HUES6 (cell line): ENCODE measurements around the gene MUC3A.

Experiments used
- H3K27ac ChIP-seq: 2 replicates; pipeline ENCODE4 v1.7.0; 2013; ENCODE audit warnings: low read depth, mild to moderate bottlenecking, low read length, inconsistent platforms
- H3K27me3 ChIP-seq: 2 replicates; pipeline ENCODE4 v1.6.1; 2013; ENCODE audit warnings: low read length; ENCODE audit not compliant: control insufficient read depth, insufficient read depth
- H3K36me3 ChIP-seq: 2 replicates; pipeline ENCODE4 v1.6.1; 2013; ENCODE audit warnings: low read length; ENCODE audit not compliant: control insufficient read depth, insufficient read depth
- H3K4me1 ChIP-seq: 2 replicates; pipeline ENCODE4 v1.6.1; 2013; ENCODE audit warnings: low read length; ENCODE audit not compliant: control insufficient read depth, insufficient read depth
- H3K4me3 ChIP-seq: 2 replicates; pipeline ENCODE4 v1.5.1; 2013; ENCODE audit warnings: low read depth, low read length
- H3K9ac ChIP-seq: one replicate; pipeline ENCODE4 v1.6.1; 2013; ENCODE audit warnings: mild to moderate bottlenecking, low read length
- H3K9me3 ChIP-seq: 2 replicates; pipeline ENCODE4 v1.6.1; 2013; ENCODE audit warnings: low read depth, low read length; ENCODE audit not compliant: control insufficient read depth, insufficient read depth

Gene MUC3A

DNA sequence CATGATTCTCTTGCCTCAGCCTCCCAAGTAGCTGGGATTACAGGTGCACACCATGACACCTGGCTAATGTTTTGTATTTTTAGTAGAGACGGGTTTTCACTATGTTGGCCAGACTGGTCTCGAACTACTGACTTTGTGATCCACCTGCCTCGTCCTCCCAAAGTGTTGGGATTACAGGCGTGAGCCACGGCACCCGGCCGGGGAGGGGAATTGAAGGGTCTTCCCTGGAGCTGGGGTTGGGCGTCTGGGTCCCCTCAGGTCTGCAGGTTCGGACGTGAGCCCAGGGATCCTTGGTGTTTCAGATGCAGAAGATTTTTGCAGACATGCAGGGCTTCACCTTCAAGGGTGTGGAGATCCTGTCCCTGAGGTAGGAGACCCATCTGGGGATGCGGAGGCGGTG is 14.1 kb downstream of the MUC3A start:
- Histone ChIP-seq H3K27me3 (peaks cover 66% of the 10 kb centered on the region), H3K36me3 (peaks cover 5% of the 10 kb centered on the region; the same call in 1 of the 2 replicates), H3K4me3 (no peak overlapping the region), H3K9me3 (no peaks in the 10 kb centered on the region), H3K27ac (no peak overlapping the region), H3K4me1 (peaks cover 32% of the 10 kb centered on the region), H3K9ac (no peak overlapping the region)

DNA sequence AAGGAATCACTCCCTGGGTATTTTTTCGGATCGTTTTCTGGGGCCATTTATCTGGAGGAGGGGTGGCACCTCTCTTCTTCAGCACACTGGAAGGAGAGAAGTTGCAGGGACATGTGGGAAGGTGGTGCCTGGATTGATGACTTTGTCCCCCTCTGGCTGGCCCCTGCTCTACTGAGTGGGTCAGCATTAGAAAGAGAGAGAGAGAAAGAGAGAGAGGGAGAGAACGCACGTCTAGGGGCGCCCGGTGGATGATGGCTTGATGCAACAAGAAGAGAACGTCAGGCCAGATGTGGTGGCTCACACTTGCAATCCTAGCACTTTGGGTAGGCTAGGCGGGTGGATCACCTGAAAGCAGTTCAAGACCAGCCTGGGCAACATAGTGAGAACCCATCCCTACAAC is 14.5 kb downstream of the MUC3A start:
- peaks cover 32% of the 10 kb centered on the region for H3K4me1 ChIP-seq

DNA sequence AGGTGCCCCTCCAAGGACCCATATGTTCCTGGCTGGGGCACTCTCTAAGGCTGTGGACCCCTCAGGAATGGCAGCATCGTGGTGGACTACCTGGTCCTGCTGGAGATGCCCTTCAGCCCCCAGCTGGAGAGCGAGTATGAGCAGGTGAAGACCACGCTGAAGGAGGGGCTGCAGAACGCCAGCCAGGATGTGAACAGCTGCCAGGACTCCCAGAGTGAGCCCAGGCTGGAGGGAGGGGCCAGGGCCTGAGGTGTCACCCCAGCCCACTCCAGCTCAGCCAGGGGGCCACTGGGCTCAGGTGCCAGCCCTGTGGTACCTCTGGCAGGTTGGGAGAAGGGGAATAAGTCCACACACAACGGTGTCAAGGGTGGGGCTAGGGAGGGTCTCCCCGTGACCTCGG is 15.3 kb downstream of the MUC3A start:
- H3K36me3 ChIP-seq = no peaks in the 10 kb centered on the region
- no peak overlapping the region for H3K4me3 ChIP-seq
- peaks cover 66% of the 10 kb centered on the region for H3K27me3 ChIP-seq
- H3K4me1 ChIP-seq = peaks cover 32% of the 10 kb centered on the region
- H3K9me3 ChIP-seq = no peaks in the 10 kb centered on the region
- no peak overlapping the region for H3K9ac ChIP-seq
- H3K27ac ChIP-seq = no peak overlapping the region

More for the DNA sequence above, 14.5 kb downstream of the MUC3A start:
- Histone ChIP-seq H3K27ac (no peak overlapping the region), H3K36me3 (no peaks in the 10 kb centered on the region), H3K9me3 (no peaks in the 10 kb centered on the region), H3K4me3 (no peak overlapping the region), H3K9ac (no peak overlapping the region), H3K27me3 (peaks cover 71% of the 10 kb centered on the region)

DNA sequence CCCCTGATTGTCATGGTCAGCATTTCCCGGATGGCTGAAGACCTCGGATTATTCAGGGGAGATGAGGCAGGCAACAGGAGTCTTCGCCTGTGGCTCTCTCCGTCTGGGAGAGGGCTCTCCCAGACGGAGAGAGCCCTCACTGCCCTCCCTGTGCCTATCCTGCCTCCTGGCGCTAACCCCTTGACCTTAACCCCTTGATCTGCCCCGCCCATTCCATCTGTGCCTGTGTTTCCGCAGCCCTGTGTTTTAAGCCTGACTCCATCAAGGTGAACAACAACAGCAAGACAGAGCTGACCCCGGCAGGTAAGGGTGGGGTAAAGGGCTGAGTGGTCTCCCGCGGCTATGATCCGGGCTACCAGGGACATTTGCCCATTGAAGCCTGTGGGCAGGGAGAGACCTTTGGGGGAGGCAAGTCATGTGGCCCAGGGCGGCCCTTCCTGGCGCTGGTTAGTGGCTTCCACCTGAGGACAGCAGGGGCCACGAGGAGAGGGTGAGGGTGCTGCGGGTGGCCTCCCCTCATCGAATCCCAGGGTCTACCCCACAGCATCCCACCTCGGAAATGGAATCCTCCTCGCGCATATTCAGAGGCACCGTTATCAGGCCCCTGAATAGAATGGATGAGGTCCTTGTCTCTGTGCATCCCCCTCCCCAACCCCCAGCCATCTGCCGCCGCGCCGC is 15.8 kb downstream of the MUC3A start:
- no peak overlapping the region for H3K9ac ChIP-seq

DNA sequence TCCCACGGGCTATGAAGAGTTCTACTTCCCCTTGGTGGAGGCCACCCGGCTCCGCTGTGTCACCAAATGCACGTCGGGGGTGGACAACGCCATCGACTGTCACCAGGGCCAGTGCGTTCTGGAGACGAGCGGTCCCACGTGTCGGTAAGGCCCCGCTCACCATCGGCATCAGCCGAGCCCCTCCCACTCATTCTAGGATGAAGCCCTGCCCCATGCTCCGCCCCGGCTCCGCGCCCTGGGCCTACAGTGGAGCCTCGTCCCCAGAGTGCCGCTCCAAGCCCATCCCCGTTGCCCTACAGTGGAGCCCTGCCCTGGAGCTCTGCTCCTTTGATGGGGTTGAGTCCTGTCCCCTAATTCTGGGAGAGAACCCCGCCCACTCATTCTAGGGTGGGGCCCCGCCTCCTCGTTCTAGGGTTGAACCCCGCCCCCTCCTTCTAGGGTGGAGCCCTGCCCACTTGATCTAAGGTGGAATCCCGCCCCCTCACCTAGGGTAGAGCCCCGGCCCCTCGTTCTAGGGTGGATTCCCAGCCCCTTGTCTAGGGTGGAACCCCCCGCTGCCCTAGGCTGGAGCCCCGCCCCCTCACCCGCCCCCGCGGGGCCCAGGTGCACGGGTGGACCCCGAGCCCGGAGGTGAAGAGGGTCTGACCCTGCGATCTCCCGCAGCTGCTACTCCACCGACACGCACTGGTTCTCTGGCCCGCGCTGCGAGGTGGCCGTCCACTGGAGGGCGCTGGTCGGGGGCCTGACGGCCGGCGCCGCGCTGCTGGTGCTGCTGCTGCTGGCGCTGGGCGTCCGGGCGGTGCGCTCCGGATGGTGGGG is 16.6 kb downstream of the MUC3A start:
- Histone ChIP-seq H3K9ac (no peak overlapping the region), H3K4me1 (peaks cover 32% of the 10 kb centered on the region), H3K27ac (no peak overlapping the region), H3K27me3 (peaks cover 57% of the 10 kb centered on the region), H3K9me3 (no peaks in the 10 kb centered on the region), H3K4me3 (peak overlapping the region; percentile 62), H3K36me3 (no peaks in the 10 kb centered on the region)

More for the DNA sequence above, 15.8 kb downstream of the MUC3A start:
- no peaks in the 10 kb centered on the region for H3K36me3 ChIP-seq
- H3K9me3 ChIP-seq = no peaks in the 10 kb centered on the region
- peaks cover 32% of the 10 kb centered on the region for H3K4me1 ChIP-seq
- H3K4me3 ChIP-seq = peak overlapping the region; percentile 62
- peaks cover 64% of the 10 kb centered on the region for H3K27me3 ChIP-seq
- H3K27ac ChIP-seq = no peak overlapping the region

DNA sequence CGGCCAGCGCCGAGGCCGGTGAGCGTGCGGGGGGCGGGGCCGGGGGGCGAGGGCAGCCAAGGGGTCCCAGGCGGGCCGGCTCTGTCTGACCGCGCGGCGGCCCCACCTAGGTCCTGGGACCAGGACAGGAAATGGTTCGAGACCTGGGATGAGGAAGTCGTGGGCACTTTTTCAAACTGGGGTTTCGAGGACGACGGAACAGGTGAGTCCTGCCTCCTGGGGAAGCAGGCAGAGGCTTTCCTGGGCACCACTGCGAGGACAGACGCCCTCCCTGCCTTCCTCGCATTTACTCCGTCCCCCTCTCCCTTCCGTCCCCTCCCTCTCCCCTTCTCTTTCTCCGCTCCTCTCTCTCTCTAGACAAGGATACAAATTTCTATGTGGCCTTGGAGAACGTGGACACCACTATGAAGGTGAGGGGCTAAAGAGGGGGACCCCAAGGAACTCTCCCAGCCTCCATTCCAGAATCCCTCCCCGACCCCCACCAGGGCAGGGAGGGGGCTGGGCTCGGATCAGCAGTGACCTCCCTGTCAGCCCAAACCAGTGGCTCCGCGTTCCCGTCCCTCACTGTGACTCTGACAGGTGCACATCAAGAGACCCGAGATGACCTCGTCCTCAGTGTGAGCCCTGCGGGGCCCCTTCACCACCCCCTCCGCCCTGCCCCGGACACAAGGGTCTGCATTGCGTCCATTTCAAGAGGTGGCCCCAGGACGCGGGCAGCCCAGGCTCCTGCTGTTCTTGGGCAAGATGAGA is 17.4 kb downstream of the MUC3A start:
- Histone ChIP-seq H3K4me1 (peaks cover 32% of the 10 kb centered on the region), H3K27me3 (peaks cover 55% of the 10 kb centered on the region), H3K36me3 (no peaks in the 10 kb centered on the region), H3K9me3 (no peaks in the 10 kb centered on the region), H3K27ac (no peak overlapping the region), H3K4me3 (peak overlapping the region; percentile 62), H3K9ac (peak overlapping the region; percentile 47)

DNA sequence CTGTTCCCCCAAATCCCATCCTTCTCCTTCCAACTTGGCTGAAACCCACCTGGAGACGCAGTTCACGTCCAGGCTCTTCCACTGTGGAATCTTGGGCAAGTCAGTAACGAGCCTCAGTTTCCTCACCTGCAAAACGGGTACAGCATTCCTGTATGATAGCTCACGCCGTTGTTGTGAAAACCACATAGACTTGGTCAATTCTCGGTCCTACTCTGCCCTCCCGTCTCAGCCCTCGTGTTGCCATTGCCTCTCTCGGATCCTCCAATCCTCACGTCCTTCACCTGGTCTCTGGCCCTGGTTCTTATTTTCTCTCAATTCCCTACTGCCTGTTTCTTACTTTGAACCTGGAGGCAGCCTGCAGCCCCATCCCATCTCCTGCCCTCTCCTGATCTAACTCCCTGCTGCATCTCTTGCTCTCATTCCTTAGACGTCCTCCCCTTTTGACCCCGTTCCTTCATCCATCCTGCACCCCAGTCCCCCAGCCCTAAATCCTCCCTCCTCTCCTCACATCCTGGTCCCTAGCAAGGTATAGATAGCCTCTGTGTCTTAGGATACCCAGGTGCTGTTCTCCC is 18.0 kb downstream of the MUC3A start:
- Histone ChIP-seq H3K4me1 (peaks cover 32% of the 10 kb centered on the region), H3K27ac (no peak overlapping the region), H3K27me3 (peaks cover 55% of the 10 kb centered on the region), H3K9ac (no peak overlapping the region), H3K9me3 (no peaks in the 10 kb centered on the region), H3K4me3 (peak overlapping the region; percentile 62; the same call in 1 of the 2 replicates), H3K36me3 (no peaks in the 10 kb centered on the region)

DNA sequence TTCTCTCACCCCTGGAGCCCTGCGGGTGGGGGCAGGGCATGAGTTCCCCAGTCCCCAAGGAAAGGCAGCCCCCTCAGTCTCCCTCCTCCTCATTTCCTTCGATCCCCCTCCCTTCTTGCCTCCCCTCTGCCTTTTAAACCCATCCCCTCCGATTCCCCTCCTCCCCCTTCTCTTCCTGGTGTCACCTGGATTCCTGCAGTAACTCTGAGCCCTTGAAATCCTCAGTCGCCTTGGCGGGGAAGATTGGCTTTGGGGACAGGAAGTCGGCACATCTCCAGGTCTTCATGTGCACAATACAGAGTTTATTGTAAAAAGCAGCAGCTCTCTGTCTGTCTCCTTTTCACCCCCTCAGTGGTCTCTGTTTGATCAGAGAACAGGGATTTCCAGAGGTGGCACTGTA is 18.7 kb downstream of the MUC3A start:
- Histone ChIP-seq H3K27me3 (peaks cover 52% of the 10 kb centered on the region), H3K4me1 (peaks cover 32% of the 10 kb centered on the region), H3K36me3 (no peaks in the 10 kb centered on the region), H3K27ac (no peak overlapping the region), H3K4me3 (no peak overlapping the region), H3K9ac (no peak overlapping the region), H3K9me3 (no peaks in the 10 kb centered on the region)

DNA sequence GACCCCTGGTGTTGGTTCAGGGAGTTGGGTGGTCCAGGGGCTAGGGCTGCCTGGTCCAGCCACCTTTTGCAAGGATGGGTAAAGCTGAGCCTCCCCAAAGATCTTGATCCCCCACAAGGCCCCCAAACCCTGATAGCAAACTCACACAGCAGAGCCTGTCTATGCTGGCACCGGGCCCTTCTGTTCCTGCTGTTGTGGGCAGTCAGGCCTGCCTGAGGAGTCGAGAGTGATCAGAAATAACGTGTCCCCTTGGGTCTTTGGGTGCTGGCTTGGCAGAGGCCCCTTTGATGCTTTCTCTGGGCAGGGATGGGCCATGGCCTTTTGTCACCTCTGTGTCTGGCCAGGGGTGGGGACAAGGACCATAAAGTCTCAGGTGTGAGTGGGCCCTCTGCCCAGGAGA is 19.3 kb downstream of the MUC3A start:
- H3K4me1 ChIP-seq = peaks cover 32% of the 10 kb centered on the region
- no peak overlapping the region for H3K27ac ChIP-seq
- H3K27me3 ChIP-seq = peaks cover 48% of the 10 kb centered on the region
- no peak overlapping the region for H3K9ac ChIP-seq
- no peaks in the 10 kb centered on the region for H3K36me3 ChIP-seq
- H3K4me3 ChIP-seq = no peak overlapping the region
- no peaks in the 10 kb centered on the region for H3K9me3 ChIP-seq

DNA sequence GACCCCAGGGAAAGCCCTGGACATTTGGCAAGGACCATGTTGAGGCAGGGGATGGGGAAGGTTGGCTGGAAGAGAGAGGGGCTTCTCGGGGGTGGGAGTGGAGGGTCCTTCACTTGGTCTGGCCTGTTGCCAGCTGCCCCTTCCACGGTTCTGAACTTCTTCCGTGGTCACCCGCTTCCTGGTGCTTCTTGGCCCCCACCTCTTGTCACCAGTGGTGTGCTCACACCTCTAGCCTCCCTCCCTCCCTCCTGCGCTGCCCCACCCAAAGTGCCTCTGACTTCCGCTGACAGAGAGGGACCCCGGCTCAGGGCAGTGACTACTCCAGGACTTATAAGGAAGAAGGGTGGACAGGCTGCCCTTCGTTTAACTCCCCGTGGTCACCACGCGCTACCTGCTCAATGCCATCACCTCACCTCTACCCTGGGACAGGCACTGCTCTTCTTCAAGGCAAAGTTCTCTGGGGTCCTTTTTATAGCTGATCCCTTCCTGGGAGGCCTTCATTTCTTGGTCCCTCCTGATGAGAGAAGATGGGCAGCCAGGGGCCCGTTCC is 19.8 kb downstream of the MUC3A start, which contains the start of gene MUC12:
TSS of gene MUC12 (plus strand) at position 500 of the 550 bp plus-strand sequence. CDS start 58 bp downstream, outside the sequence.
- no peaks in the 10 kb centered on the region for H3K36me3 ChIP-seq
- H3K9me3 ChIP-seq = no peaks in the 10 kb centered on the region
- H3K4me1 ChIP-seq = peaks cover 32% of the 10 kb centered on the region
- H3K4me3 ChIP-seq = no peak within 1 kb of the TSS
- H3K9ac ChIP-seq = no peak within 1 kb of the TSS
- no peak within 1 kb of the TSS for H3K27ac ChIP-seq
- peaks cover 45% of the 10 kb centered on the region for H3K27me3 ChIP-seq
